Measurements from ENCODE around the gene ZMYND15. TPM values are rescaled to one million over a fixed set of nuclear protein-coding genes. Genes with fewer than 3 reads are reported as not detected.

Gene ZMYND15
- polyA plus RNA-seq, 1 experiment = 0.13 TPM

- ChIA-PET POLR2A (no interaction called here), CTCF (interaction anchor here (0.9 to 1.2 kb wide), 2 partner anchors 12 to 178 kb away, joined by 3 read pairs; partner anchors contain the start of gene C17orf107)
Measured at GRCh38 chr17:4721203-4722135, 18.2 kb upstream of the ZMYND15 start.

GRCh38 chr17:4722678-4723240, 16.9 kb upstream of the ZMYND15 start:
- Histone ChIP-seq H3K27me3 (ENCODE audit: control insufficient read depth, insufficient read depth, low read length) (0 out of 2 replicates have a peak, but pooled peaks cover 2% of the 10 kb centered on the region), H3K4me3 (ENCODE audit: low read depth, low read length) (no peak overlapping the region), H3K36me3 (ENCODE audit: control insufficient read depth, insufficient read depth, low read length) (0 out of 2 replicates have a peak, but pooled peaks cover 1% of the 10 kb centered on the region)
- TF ChIP-seq, protein P1, sequence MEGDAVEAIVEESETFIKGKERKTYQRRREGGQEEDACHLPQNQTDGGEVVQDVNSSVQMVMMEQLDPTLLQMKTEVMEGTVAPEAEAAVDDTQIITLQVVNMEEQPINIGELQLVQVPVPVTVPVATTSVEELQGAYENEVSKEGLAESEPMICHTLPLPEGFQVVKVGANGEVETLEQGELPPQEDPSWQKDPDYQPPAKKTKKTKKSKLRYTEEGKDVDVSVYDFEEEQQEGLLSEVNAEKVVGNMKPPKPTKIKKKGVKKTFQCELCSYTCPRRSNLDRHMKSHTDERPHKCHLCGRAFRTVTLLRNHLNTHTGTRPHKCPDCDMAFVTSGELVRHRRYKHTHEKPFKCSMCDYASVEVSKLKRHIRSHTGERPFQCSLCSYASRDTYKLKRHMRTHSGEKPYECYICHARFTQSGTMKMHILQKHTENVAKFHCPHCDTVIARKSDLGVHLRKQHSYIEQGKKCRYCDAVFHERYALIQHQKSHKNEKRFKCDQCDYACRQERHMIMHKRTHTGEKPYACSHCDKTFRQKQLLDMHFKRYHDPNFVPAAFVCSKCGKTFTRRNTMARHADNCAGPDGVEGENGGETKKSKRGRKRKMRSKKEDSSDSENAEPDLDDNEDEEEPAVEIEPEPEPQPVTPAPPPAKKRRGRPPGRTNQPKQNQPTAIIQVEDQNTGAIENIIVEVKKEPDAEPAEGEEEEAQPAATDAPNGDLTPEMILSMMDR (IDR thresholded peaks at IDR 0.05; ENCODE audit: insufficient read depth, low read depth, low read length) = no peak
- ChIA-PET CTCF (no interaction called here), POLR2A (no interaction called here)
- DNase-seq (ENCODE audit: low read depth) = no peak

More at GRCh38 chr17:4721203-4722135, 18.2 kb upstream of the ZMYND15 start:
- TF ChIP-seq, protein P1 (IDR thresholded peaks at IDR 0.05; ENCODE audit: insufficient read depth, low read depth, low read length) = no peak
- 0 out of 2 replicates have a peak, but pooled peaks cover 2% of the 10 kb centered on the region for H3K27me3 ChIP-seq (ENCODE audit: control insufficient read depth, insufficient read depth, low read length)
- H3K4me3 ChIP-seq (ENCODE audit: low read depth, low read length) = no peak overlapping the region
- H3K36me3 ChIP-seq (ENCODE audit: control insufficient read depth, insufficient read depth, low read length) = 0 out of 2 replicates have a peak, but pooled peaks cover 1% of the 10 kb centered on the region
- DNase-seq (ENCODE audit: low read depth) = no peak

- ChIA-PET POLR2A (no interaction called here), CTCF (interaction anchor here (1.6 kb wide), 1 partner anchor 15 kb away, joined by 4 read pairs; the partner anchor contains the start of gene ARRB2)
- no peak for DNase-seq (ENCODE audit: low read depth)
- H3K27me3 ChIP-seq (ENCODE audit: control insufficient read depth, insufficient read depth, low read length) = 0 out of 2 replicates have a peak, but pooled peaks cover 2% of the 10 kb centered on the region
- H3K4me3 ChIP-seq (ENCODE audit: low read depth, low read length) = no peak overlapping the region
- 0 out of 2 replicates have a peak, but pooled peaks cover 1% of the 10 kb centered on the region for H3K36me3 ChIP-seq (ENCODE audit: control insufficient read depth, insufficient read depth, low read length)
- TF ChIP-seq, protein P1 (IDR thresholded peaks at IDR 0.05; ENCODE audit: insufficient read depth, low read depth, low read length) = no peak
Measured at GRCh38 chr17:4724650-4725049, 15.0 kb upstream of the ZMYND15 start.

- ChIA-PET CTCF (interaction anchor here (0.7 to 1.6 kb wide), 3 partner anchors 16 to 114 kb away, joined by 3 to 5 read pairs (median 4); partner anchors contain the start of gene ARRB2), POLR2A (no interaction called here)
- no peak for DNase-seq (ENCODE audit: low read depth)
- Histone ChIP-seq H3K36me3 (ENCODE audit: control insufficient read depth, insufficient read depth, low read length) (no peaks in the 10 kb centered on the region), H3K4me3 (ENCODE audit: low read depth, low read length) (no peak overlapping the region), H3K27me3 (ENCODE audit: control insufficient read depth, insufficient read depth, low read length) (0 out of 2 replicates have a peak, but pooled peaks cover 2% of the 10 kb centered on the region)
- TF ChIP-seq, protein P1 (IDR thresholded peaks at IDR 0.05; ENCODE audit: insufficient read depth, low read depth, low read length) = no peak
Measured at GRCh38 chr17:4725646-4726310, 13.9 kb upstream of the ZMYND15 start.
